Natural killer cell treated with Interleukin-12 subunit alpha and Interleukin-12 subunit beta and Interleukin-15 and Interleukin-18, amount 100 ng/mL, for 72 hours (primary cell): Measurements from ENCODE around the gene CHKB. TPM values are rescaled to one million over a fixed set of nuclear protein-coding genes. Genes with fewer than 3 reads are reported as not detected.

Experiments used
- ATAC-seq, 2 donors: fragments of 150-1000 bp; cut with Tn5 transposase in 1 of 2; sonication (Bioruptor Pico), chemical (Tn5 transposase) in 1 of 2; 2 replicates each; pipeline ENCODE4 v1.10.0; 2021
- DNase-seq: peaks from one replicate; pipeline ENCODE4 v3.0.0; 2022; ENCODE audit warnings: low spot score
- H3K27ac Mint-ChIP-seq, 2 donors: 1 replicate in 1 of 2; 2 replicates in 1 of 2; pipeline ENCODE4 v1.8.0; 2022; ENCODE audit warnings: mixed read lengths in 2 of 2, mild to moderate bottlenecking in 1 of 2, moderate library complexity in 1 of 2
- H3K27me3 Mint-ChIP-seq, 2 donors: 1 replicate in 1 of 2; 2 replicates in 1 of 2; pipeline ENCODE4 v1.8.0; 2022; ENCODE audit warnings: mixed read lengths in 2 of 2
- H3K36me3 Mint-ChIP-seq: one replicate; pipeline ENCODE4 v1.8.0; 2022; ENCODE audit warnings: mixed read lengths
- H3K4me1 Mint-ChIP-seq, 2 donors: 1 replicate in 1 of 2; 2 replicates in 1 of 2; pipeline ENCODE4 v1.8.0; 2022; ENCODE audit warnings: low read depth in 2 of 2, mixed read lengths in 2 of 2, mild to moderate bottlenecking in 1 of 2
- H3K4me3 Mint-ChIP-seq: one replicate; pipeline ENCODE4 v1.8.0; 2022; ENCODE audit warnings: mixed read lengths
- H3K9me3 Mint-ChIP-seq: 2 replicates; pipeline ENCODE4 v1.8.0; 2022; ENCODE audit warnings: mixed read lengths
- total RNA-seq, 2 donors: library from RNA; stranded (reverse); gene quantifications; one replicate each; pipeline ENCODE4 v1.2.3, GENCODE V29; 2022

CHKB gene
- total RNA-seq, result 100 to 1,000 TPM; 120 to 130 TPM

DNA sequence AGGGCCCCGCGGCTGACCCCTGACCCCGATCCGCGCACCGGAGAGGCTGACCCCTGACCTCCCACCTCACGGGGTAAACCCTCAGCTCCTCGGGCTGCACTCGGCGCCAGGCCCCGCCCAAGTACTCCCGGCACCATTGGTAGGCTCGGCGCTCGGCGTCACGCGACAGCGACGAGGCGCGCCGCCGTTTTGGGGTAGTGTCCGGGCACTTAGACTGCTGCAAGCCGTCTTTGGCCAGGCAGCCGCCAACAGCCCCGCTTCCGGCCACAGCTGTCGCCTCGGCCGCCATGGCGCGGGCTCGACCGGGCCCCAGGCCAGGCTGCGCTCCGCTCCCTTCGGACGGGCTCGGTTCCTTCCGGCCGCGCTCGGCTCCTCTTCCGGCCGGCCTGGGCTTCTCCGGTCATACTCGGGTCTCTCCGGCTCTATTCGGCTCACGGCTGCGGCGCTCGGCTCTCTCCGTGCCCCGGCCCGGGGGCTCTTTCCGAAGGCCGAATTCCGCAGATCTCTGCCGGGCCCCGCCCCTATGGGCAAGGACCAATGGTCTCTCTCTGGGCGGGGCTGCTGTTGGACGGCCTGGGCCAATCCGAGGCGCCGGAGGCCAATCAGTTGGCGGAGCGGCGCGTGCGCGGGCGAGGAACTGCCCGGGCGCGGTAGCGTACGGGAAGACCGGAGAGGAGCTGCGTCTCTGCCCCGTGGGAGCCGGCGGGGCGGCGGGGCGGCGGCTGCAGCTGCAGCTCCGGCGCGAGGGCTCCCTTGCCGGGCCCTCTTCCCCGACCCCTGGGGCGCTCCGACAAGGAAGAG, at the start of gene CHKB:
Gene CHKB (minus strand): TSS at position 357 of the 801 bp plus-strand sequence. CDS start 68 bp downstream, at position 289.
- peak; percentile 96 to 97 for ATAC-seq

GRCh38 chr22:50630376-50630775, 47.7 kb upstream of the CHKB start:
- Mint-ChIP-seq H3K27ac (no peak overlapping the region), H3K36me3 (no peaks in the 10 kb centered on the region), H3K27me3 (no peaks in the 10 kb centered on the region), H3K4me1 (peaks cover 13 to 16% of the 10 kb centered on the region in 2 donors), H3K9me3 (no peaks in the 10 kb centered on the region), H3K4me3 (no peak overlapping the region)
- DNase-seq, result no peak
- ATAC-seq, result no peak

More for the DNA sequence above, at the start of gene CHKB:
- Mint-ChIP-seq H3K4me3 (peak within 1 kb of the TSS; percentile 83), H3K36me3 (no peaks in the 10 kb centered on the region), H3K4me1 (peaks cover 11 to 17% of the 10 kb centered on the region in 2 donors), H3K9me3 (no peaks in the 10 kb centered on the region), H3K27me3 (no peaks in the 10 kb centered on the region), H3K27ac (peak within 1 kb of the TSS; percentile 78 to 88)
- DNase-seq, result peak; percentile 100

DNA sequence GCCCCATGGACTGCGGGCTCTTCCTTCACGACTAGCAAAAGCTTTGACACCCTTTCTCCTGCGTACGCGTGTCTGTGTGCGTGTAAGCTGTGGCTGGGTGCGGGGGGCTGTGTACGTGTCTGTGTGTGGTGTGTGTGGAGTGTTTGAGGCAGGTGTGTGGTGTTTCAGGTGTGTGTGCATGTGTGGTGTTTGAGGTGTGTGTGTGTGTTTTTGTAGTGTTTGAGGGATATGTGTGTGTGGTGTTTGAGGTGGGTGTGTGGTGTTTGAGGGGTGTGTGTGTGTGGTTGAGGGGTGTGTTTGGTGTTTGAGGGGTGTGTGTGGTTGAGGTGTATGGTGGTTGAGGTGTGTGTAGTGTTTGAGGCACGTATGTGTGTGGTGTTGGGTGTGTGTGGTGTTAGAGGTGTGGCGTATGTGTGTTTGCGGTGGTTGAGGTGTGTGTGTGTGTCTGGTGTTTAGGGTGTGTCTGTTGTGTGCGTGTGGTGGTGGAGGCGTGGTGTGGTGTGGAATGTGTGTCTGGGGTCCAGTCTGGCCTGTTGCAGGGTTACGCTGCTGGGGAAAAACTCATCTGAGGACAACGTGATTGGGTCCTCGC, 46.0 kb upstream of the CHKB start:
- H3K9me3 Mint-ChIP-seq, result no peaks in the 10 kb centered on the region
- H3K36me3 Mint-ChIP-seq, result no peaks in the 10 kb centered on the region
- ATAC-seq, result peak in 1 of 2 donors; percentile 44
- no peak for DNase-seq
- peak overlapping the region; percentile 55 to 58 for H3K27ac Mint-ChIP-seq
- no peaks in the 10 kb centered on the region for H3K27me3 Mint-ChIP-seq
- H3K4me3 Mint-ChIP-seq, result peak overlapping the region; percentile 85
- H3K4me1 Mint-ChIP-seq, result peaks cover 13 to 16% of the 10 kb centered on the region in 2 donors

DNA sequence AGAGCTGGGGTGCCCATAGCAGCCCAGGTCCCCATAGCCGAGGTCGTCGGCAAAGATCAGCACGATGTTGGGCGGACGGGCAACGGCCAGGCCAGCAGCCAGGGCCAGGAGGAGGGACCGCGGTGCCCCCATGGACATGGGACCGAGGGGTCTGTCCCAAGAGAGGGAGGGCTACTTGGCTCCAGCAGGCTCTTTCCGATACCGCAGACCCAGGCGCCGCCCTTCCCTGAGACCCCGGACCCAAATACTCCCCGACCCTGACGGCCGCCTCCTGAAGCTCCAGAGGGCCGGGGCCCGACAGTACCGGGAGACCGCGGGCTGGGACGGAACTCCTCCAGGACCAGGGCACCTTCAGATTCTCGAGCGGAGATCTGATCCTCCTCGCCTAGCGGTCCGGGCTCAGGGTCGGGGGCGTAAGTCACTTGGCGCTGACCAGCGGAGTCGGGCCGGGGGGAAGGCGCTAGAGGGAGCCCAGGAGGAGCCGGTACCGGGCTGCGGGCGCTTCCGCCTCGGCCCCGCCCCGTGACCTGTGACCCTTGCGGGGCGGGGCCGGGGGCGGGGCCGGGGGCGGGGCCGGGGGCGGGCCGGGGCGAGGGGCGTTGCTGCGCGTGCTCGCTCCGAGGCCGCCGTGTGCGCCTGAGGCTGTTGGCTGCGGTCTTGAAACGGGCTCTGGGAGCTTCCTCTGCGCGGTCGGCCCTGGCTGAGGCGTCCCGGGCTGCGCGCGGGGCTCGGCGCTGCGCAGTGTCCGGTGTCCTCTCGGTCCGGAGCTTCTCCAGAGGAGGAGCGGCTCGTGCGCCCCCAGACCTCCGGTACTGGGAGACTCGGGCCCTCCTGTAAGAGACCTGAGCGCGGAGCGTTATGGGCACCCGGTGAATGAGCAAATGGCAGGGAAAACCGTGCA, 45.2 kb upstream of the CHKB start, which contains the start of gene ARSA:
Gene ARSA (minus strand): TSS at position 511 of the 901 bp plus-strand sequence. CDS start 373 bp downstream, at position 138.
- Mint-ChIP-seq H3K27me3 (no peaks in the 10 kb centered on the region), H3K36me3 (no peaks in the 10 kb centered on the region), H3K27ac (peak within 1 kb of the TSS; percentile 55 to 58), H3K4me1 (peaks cover 13 to 16% of the 10 kb centered on the region in 2 donors), H3K9me3 (no peaks in the 10 kb centered on the region), H3K4me3 (peak within 1 kb of the TSS; percentile 85)
- ATAC-seq (peak; percentile 95 to 97), DNase-seq (peak; percentile 88)

- Mint-ChIP-seq H3K4me1 (peaks cover 17 to 25% of the 10 kb centered on the region in 2 donors), H3K9me3 (no peaks in the 10 kb centered on the region), H3K4me3 (peak overlapping the region; percentile 85), H3K27ac (no peak overlapping the region), H3K27me3 (no peaks in the 10 kb centered on the region), H3K36me3 (no peaks in the 10 kb centered on the region)
- ATAC-seq (no peak), DNase-seq (no peak)
These were observed 44.4 kb upstream of the CHKB start for GRCh38 chr22:50626850-50627641.

GRCh38 chr22:50626314-50626849, 43.7 kb upstream of the CHKB start:
- no peaks in the 10 kb centered on the region for H3K36me3 Mint-ChIP-seq
- no peaks in the 10 kb centered on the region for H3K27me3 Mint-ChIP-seq
- no peak for ATAC-seq
- H3K9me3 Mint-ChIP-seq, result no peaks in the 10 kb centered on the region
- no peak overlapping the region for H3K27ac Mint-ChIP-seq
- H3K4me1 Mint-ChIP-seq, result peaks cover 24 to 32% of the 10 kb centered on the region in 2 donors
- DNase-seq, result no peak
- peak overlapping the region; percentile 57 for H3K4me3 Mint-ChIP-seq

DNA sequence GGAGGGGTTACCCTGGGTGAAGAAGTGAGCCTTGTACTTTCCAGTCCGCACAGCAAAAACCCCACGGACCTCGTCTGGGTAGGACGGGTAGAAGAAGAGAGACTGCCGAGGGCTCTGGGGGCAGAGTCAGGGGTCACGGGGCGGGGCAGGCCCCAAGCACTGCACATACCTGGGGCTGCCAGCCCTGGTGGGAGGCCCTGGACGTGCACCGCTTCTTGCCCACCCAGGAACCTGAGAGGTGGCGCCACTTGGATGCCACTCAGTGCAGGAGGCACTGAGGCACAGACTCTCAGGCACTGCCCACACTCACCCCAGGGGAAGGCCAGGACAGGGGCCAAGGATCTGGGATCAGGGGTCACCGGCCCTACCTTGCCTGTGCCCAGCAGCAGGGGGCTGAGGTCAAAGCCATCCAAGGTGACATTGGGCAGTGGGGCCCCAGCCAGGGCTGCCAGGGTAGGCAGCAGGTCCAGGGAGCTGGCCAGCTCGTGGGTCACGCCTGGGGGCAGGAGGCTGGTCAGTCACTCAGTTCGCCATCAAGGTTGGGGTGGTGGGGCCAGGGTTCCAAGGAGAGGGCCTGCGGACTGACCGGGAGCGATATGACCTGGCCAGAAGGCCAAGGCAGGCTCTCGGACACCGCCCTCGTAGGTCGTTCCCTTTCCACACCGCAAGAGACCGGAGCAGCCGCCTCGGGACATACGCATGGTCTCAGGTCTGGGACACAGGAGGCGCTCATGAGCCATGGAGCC, 43.1 kb upstream of the CHKB start:
- no peaks in the 10 kb centered on the region for H3K36me3 Mint-ChIP-seq
- ATAC-seq (no peak), DNase-seq (no peak)
- H3K27me3 Mint-ChIP-seq, result no peaks in the 10 kb centered on the region
- H3K4me1 Mint-ChIP-seq, result peaks cover 30 to 38% of the 10 kb centered on the region in 2 donors
- H3K4me3 Mint-ChIP-seq, result no peak overlapping the region
- H3K9me3 Mint-ChIP-seq, result no peaks in the 10 kb centered on the region
- no peak overlapping the region for H3K27ac Mint-ChIP-seq

DNA sequence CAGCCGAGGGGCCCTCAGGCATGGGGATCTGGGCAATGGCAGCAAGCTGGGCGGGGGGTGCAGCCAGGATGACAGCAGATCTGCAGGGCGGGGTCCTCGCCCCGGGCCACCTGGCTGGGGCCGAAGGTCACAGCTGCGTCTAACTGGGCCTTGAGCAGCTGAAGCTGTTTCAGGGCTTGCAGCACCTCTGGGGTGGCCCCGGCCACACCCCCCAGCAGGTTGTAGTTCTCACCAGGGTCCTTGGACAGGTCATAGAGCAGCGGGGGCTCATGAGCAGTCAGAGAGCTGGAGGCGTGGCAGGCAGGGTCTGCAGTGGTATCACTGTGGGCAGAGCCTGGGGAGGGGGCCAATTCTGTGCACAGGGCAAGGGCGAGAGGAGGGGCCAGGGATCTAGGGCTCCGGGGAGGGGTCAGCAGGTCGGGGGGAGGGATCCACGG, 42.5 kb upstream of the CHKB start:
- no peak overlapping the region for H3K27ac Mint-ChIP-seq
- no peaks in the 10 kb centered on the region for H3K27me3 Mint-ChIP-seq
- peaks cover 35 to 39% of the 10 kb centered on the region in 2 donors for H3K4me1 Mint-ChIP-seq
- H3K36me3 Mint-ChIP-seq, result no peaks in the 10 kb centered on the region
- no peak for DNase-seq
- no peak overlapping the region for H3K4me3 Mint-ChIP-seq
- no peak for ATAC-seq
- H3K9me3 Mint-ChIP-seq, result no peaks in the 10 kb centered on the region

DNA sequence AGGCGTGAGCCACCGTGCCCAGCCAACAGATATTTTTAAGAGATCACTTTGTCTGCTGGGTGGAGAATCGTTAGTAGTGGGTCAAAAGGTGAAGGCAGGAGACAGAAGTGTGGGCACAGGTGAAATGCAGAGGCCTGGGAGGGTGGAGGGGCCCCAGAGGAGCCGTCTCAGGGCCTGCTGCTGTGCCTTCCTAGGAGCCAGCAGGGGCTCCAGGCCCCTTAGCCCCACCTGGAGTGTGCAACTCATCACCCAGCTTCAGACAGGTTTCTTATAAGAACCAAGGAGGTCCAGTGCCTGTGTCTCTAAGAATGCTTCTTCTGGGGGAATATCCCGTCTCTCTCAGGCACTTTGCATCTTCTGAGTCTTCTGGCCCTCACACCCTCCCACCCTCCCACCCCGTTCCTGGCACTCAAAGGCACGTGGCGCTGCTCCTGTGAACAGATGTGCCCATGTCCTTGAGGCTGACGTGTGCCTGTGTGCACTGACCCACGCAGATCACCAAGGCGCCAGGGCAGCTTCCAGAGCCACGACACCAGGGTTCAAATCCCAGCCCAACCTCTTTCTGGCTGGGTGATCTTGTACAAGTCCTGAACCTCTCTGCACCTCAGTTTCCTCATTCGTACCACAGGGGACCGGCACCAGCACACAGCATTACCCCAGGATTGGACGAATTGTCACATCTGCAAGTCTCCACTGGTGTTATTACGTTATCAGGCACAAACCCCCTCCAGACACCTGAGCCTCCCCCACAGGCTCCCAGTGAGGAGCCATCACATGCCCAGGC, 41.9 kb upstream of the CHKB start:
- peaks cover 38% of the 10 kb centered on the region in 2 donors for H3K4me1 Mint-ChIP-seq

GRCh38 chr22:50622723-50623327, 40.2 kb upstream of the CHKB start:
- ATAC-seq (no peak), DNase-seq (no peak)
- H3K27ac Mint-ChIP-seq, result peak overlapping the region in 1 of 2 donors; percentile 97
- peaks cover 29 to 31% of the 10 kb centered on the region in 2 donors for H3K4me1 Mint-ChIP-seq
- H3K4me3 Mint-ChIP-seq, result no peak overlapping the region
- H3K27me3 Mint-ChIP-seq, result no peaks in the 10 kb centered on the region
- no peaks in the 10 kb centered on the region for H3K9me3 Mint-ChIP-seq
- no peaks in the 10 kb centered on the region for H3K36me3 Mint-ChIP-seq

More for the DNA sequence above, 41.9 kb upstream of the CHKB start:
- DNase-seq (no peak), ATAC-seq (no peak)
- no peaks in the 10 kb centered on the region for H3K9me3 Mint-ChIP-seq
- no peak overlapping the region for H3K4me3 Mint-ChIP-seq
- H3K27ac Mint-ChIP-seq, result no peak overlapping the region
- no peaks in the 10 kb centered on the region for H3K27me3 Mint-ChIP-seq
- no peaks in the 10 kb centered on the region for H3K36me3 Mint-ChIP-seq

- peaks cover 29 to 31% of the 10 kb centered on the region in 2 donors for H3K4me1 Mint-ChIP-seq
- no peak for ATAC-seq
These were observed 39.5 kb upstream of the CHKB start for GRCh38 chr22:50621948-50622722.

More at GRCh38 chr22:50621948-50622722, 39.5 kb upstream of the CHKB start:
- no peaks in the 10 kb centered on the region for H3K27me3 Mint-ChIP-seq
- H3K27ac Mint-ChIP-seq, result peak overlapping the region; percentile 95 to 97
- H3K4me3 Mint-ChIP-seq, result peak overlapping the region; percentile 93
- no peaks in the 10 kb centered on the region for H3K36me3 Mint-ChIP-seq
- no peak for DNase-seq
- H3K9me3 Mint-ChIP-seq, result no peaks in the 10 kb centered on the region
